VCaP (cell line): ENCODE data around the gene CMTR2.
A peak's percentile ranks its signal among the peaks of the same experiment; 100 is the strongest.

ENCODE experiments used
- H3K27ac ChIP-seq: fragments of 450-650 bp; 2 replicates; pipeline ENCODE4 v1.5.1; 2017
- TF ChIP-seq, protein P1 (sequence below): fragments of 450-650 bp; conservative IDR thresholded peaks from 2 replicates; pipeline ENCODE4 v1.5.1; 2017; ENCODE audit warnings: mild to moderate bottlenecking, moderate library complexity

Gene CMTR2

DNA sequence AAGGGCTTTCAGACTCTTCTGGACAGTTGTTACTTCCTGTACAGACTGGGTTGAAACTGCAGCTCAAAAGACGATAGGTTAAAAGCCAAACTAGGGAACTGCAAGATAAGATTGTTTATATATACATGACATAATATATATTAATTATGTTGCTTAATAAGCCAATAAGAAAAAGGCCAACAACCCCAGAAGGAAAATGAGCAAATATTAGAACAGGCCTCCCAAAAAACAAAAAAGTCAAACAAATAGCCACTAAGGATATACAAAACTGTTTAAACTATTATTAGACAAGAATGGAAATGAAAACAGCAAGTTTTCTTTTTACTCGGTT is 495 bp upstream of the CMTR2 start:
- H3K27ac ChIP-seq = peak overlapping the region; percentile 86
- TF ChIP-seq, protein P1, sequence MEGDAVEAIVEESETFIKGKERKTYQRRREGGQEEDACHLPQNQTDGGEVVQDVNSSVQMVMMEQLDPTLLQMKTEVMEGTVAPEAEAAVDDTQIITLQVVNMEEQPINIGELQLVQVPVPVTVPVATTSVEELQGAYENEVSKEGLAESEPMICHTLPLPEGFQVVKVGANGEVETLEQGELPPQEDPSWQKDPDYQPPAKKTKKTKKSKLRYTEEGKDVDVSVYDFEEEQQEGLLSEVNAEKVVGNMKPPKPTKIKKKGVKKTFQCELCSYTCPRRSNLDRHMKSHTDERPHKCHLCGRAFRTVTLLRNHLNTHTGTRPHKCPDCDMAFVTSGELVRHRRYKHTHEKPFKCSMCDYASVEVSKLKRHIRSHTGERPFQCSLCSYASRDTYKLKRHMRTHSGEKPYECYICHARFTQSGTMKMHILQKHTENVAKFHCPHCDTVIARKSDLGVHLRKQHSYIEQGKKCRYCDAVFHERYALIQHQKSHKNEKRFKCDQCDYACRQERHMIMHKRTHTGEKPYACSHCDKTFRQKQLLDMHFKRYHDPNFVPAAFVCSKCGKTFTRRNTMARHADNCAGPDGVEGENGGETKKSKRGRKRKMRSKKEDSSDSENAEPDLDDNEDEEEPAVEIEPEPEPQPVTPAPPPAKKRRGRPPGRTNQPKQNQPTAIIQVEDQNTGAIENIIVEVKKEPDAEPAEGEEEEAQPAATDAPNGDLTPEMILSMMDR = no peak

DNA sequence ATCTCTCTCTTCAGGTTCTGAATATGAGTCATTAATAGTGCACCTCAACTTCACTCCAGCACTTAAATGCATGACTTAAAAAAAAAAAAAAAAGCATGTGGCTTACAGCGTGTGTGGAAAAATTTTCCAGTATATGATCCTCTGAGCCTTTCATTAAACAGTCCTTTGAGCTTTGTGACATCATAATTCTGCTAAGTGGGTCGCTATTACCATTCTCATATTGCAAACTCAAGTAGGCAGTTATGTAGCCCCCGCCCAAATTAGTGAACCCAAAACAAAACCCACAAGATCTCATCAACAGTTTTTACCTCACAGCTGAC is 672 bp downstream of the CMTR2 start:
- peak overlapping the region; percentile 86 for H3K27ac ChIP-seq
- TF ChIP-seq, protein P1 = no peak

DNA sequence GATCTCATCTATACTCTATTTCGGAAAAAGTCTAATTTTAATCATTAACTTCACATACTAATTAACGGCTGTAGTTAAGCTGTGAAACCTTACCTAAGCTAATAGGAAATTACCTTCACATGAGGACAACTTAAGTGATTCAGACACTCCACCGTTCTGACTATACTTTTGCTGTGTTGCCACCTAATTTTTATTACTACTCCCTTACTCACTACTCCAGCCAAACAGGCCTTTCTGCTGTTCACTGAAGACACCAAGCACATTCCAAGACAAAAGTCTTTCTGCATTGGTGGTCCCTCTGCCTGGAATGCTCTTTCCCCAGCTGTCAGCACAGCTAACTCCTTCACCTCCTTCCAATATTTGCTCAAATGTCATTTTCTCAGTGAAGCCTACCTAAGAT is 1.3 kb downstream of the CMTR2 start:
- peak overlapping the region; percentile 86 for H3K27ac ChIP-seq
- TF ChIP-seq, protein P1 = no peak

DNA sequence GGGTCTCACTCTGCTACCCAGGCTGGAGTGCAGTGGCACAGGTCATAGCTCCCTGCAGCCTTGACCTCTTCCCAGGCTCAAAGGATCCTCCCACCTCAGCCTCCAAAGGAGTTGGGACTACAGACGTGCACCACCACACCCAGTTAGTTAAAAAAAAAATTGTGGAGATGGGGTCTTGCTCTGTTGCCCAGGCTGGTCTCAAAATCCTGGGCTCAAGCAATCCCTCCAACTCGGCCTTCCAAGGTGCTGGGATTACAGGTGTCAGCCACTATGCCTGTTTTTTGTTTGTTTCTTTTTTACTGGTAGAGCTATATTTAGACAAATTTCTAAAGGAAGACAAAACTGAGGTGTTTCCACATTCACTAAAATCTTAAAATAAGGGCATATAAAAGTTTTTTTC is 1.7 kb downstream of the CMTR2 start:
- no peak overlapping the region for H3K27ac ChIP-seq
- TF ChIP-seq, protein P1 = no peak

DNA sequence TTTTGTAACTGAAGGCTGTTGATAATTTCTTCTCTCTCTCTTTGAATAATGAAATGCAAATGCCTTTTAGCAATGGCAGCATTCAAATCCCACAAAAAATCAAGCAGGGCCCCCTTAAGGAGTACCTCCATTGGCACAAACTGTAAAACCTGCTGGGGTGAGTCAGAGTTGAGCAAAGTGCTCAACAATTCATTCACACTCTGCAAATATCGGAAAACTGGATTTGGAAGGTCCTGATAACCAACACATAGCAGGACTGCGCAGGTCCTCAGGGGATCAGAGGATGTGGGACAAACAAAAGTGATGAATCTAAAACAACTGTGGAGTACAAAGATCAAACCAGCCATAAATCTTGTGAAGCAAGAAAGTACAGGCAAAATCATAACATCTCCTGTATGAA is 5.6 kb downstream of the CMTR2 start:
- TF ChIP-seq, protein P1 = no peak
- H3K27ac ChIP-seq = no peak overlapping the region

DNA sequence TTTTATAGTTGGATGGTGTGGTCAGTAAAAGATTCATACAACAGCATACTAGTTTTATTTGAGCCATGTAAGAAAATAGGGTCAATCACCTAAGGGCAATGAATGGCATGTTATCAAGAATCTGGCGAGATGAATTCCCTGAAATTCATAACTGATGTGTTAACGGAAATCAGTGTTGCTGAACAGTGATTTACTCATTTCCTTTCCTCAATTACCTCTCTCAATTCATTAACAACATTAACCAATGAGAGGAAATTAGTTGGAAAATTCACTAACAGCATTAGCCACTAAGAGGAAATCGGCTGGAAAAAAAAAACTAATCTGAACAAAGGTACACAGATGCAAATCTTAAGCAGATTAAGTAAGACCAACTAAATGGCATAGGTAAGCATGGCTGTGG is 6.3 kb downstream of the CMTR2 start:
- TF ChIP-seq, protein P1 = no peak

DNA sequence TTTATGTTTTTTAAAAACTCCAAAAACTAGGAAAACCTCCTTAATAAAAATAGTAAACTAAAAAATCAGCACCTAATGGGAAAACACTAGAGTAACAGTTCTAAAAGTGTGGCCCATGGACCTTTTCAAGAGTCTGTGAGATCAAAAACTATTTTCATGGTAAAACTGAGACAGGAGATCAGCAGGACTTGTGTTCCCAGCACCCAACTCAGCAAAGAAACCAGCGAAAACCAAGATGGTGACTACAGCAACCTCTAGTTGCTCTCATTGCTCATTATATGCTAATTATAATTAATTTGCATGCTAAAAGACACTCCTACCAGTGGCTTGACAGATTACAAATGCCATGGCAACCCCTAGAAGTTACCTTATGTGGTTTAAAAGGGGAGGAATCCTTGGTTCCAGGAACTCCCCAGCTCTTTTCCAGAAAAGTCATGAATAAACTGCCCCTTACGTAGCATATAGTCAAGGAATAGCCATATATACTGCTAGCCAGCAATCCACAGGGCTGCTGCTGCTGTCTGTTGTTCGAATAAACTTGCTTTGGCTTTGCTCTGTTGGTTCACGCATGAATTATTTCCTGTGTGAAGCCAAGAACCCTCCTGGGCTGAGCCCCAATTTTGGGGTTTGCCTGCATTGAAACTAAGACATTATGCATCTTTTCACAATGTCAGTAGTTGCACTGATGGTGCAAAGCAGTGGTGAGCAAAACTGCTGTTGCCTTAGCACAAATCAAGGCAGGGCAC is 12.4 kb downstream of the CMTR2 start:
- TF ChIP-seq, protein P1 = no peak
- H3K27ac ChIP-seq = no peak overlapping the region

More for the DNA sequence above, 6.3 kb downstream of the CMTR2 start:
- H3K27ac ChIP-seq = no peak overlapping the region
